Fibroblast of villous mesenchyme (primary cell): ENCODE data around the gene CCDC120. TPM values are rescaled to one million over a fixed set of nuclear protein-coding genes. Genes with fewer than 3 reads are reported as not detected.

Experiments used
- DNase-seq: peaks from one replicate; pipeline ENCODE4 v3.0.0-alpha.2; 2010; ENCODE audit warnings: low read depth
- H3K4me3 ChIP-seq: 2 replicates; pipeline ENCODE4 v1.5.1; 2011; ENCODE audit warnings: low read depth, mild to moderate bottlenecking, low read length
- CTCF ChIP-seq: IDR thresholded peaks from 2 replicates; pipeline ENCODE4 v1.5.1; 2012; ENCODE audit warnings: low read depth, mild to moderate bottlenecking, low read length; ENCODE audit not compliant: insufficient read depth
- total RNA-seq: library from RNA; depleted of rRNA; stranded (reverse); fragments of >200 nt; gene quantifications from 2 replicates; pipeline ENCODE4 v1.2.3, GENCODE V29; 2012

The CCDC120 gene
- total RNA-seq, 1 donor, result 0.86 TPM

- peak; percentile 92 for DNase-seq
- TF ChIP-seq CTCF, result no peak
- H3K4me3 ChIP-seq, result peak overlapping the region; percentile 76
Observed at GRCh38 chrX:49100704-49101628, 42.2 kb downstream of the CCDC120 start.

- TF ChIP-seq CTCF, result no peak
- DNase-seq, result no peak
- H3K4me3 ChIP-seq, result peak overlapping the region; percentile 76
Observed at GRCh38 chrX:49101629-49101984, 42.8 kb downstream of the CCDC120 start.

GRCh38 chrX:49102190-49102589 is 43.4 kb downstream of the CCDC120 start:
- no peak for TF ChIP-seq CTCF
- DNase-seq, result no peak

GRCh38 chrX:49103637-49104036 is 44.8 kb downstream of the CCDC120 start:
- no peak overlapping the region for H3K4me3 ChIP-seq
- DNase-seq, result no peak
- TF ChIP-seq CTCF, result no peak

More at GRCh38 chrX:49102190-49102589, 43.4 kb downstream of the CCDC120 start:
- H3K4me3 ChIP-seq, result no peak overlapping the region

DNA sequence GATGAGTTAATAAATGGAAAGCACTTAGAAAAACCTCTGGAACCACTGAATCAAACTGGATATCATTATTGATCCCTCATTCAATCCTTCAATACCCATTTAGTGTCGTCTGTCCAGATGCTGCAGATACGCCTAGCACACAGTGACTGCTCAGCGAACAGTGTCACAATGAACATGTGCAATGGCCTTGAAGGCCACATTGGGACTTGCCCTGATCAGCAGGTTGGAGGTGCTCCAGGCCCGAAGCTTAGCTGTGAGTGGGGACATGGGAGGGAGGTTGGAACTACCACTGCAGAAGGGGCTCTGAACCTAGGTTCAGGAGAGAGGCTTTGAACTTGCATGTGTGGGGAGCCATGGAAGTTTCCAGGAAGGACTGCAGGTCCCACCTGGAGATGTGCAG is 47.5 kb downstream of the CCDC120 start:
- no peak overlapping the region for H3K4me3 ChIP-seq
- TF ChIP-seq CTCF, result no peak
- DNase-seq, result no peak

DNA sequence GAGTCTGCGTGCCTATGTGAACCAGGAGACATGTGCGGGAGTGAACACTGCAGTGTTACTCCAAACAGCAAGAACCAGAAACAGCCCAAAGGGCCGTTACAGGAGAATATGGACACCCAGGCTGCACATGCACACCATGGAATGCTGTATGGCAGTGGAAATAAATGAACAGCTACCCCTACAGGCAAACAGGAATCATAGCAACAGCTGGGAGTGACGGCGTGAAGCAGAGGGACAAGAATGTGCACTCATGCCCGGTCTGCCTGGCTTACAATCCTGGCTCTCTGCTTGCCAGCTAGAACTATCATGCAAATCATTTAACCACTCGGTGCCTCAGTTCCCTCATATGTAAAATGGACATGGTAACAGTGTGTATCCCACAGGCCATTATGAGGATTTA is 48.1 kb downstream of the CCDC120 start:
- peak; percentile 48 for TF ChIP-seq CTCF
- DNase-seq, result peak; percentile 34
- H3K4me3 ChIP-seq, result no peak overlapping the region

DNA sequence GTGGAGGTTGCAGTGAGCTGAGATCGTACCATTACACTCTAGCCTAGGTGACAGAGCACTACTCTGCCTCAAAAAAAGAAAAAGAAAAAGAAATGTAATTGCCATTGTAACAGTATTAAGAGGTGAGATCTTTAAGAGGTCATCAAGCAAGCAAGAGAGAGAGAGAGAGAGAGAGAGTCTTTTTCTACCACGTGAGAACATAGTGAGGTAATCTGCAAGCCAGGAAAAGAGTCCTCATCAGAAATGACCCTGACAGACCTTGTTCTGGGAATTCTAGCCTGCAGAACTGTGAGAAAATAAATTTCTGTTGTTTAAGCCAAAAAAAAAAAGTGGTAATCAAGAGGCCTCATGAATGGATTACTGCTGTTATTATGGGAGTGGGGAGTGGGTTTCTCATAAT is 49.8 kb downstream of the CCDC120 start:
- no peak for DNase-seq
- TF ChIP-seq CTCF, result no peak
- H3K4me3 ChIP-seq, result no peak overlapping the region
